ENCODE measurements around the gene GNG2.
"Not testable (repeated sequence)": the region's sequence is repeated elsewhere in the genome, so short reads cannot be mapped to it uniquely, and the experiment has no call there.

The GNG2 gene

DNA sequence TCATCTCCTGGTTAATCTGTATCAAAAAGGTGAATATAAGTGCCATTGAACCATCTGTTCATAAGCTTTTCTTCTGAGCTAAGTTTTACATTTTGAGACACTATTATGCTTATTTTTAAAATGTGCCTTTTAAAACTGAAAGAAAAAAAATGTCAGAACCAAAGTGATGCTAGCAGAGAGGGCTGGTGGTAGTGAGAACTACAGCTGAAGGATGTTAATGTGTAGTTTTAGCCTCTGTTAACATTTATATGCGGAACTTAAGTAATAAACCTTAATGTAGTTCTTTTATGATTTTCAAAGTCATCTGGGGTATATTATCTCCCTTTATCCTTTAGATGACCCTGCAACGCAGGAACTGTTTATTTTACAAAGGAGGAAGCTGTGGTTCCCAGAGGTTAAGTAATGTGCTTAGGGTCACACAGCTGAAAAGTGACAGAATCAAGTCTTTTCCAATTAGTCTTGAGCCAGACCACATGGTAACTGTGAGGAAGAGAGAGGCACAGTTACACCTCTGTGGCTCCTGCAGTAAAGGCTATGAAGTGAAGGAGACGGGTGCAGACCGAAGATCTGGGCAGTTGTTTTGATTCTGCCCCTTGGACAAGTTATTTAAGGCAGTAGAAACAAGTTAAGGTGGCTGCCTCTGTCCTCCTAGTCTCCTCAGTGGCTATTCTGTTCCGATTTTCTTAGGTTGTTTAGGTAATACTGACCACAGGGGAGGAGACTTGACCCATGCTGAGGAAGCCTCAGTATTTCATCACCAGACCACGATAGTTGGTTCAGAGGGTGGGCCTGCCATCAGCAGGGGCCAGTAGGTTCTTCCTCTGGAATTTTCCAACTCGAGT lies 23.9 kb downstream of the GNG2 start:
- Histone ChIP-seq H3K4me1 (ENCODE audit: control insufficient read depth, insufficient read depth, low read length) (no peaks in the 10 kb centered on the region), H3K27ac (ENCODE audit: low read length) (no peak overlapping the region), H3K27me3 (ENCODE audit: control insufficient read depth in 1 of 2, insufficient read depth in 2 of 2, low read length in 2 of 2) (no peaks in the 10 kb centered on the region), H3K9me3 (ENCODE audit: control insufficient read depth in 2 of 2, low read length in 2 of 2) (no peaks in the 10 kb centered on the region), H3K4me3 (ENCODE audit: low read length in 2 of 2) (no peak overlapping the region), H3K9ac (ENCODE audit: low read length in 2 of 2) (no peak overlapping the region), H3K36me3 (ENCODE audit: control insufficient read depth in 2 of 2, insufficient read depth in 2 of 2, low read length in 2 of 2) (no peaks in the 10 kb centered on the region)

DNA sequence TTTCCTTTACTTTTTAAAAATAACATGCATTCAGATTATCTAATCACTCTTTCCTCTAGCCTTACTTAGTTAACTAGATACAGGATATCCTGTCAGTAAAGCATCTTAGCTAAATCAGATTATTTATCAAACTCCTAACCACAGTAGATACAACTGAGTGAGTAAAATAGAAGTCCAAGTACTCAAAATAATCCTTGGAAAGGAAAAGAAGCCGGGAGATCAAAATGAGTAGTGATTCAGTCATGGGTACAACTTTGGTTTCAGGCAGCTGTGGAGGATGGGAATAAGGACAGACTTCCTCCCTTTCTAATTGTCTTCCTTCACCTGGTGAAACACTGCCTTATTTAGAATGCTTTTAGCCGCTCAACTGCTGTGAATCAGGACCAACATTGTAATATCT lies 29.4 kb downstream of the GNG2 start:
- H3K9me3 ChIP-seq (ENCODE audit: control insufficient read depth in 2 of 2, low read length in 2 of 2), result no peaks in the 10 kb centered on the region
- H3K36me3 ChIP-seq (ENCODE audit: control insufficient read depth in 2 of 2, insufficient read depth in 2 of 2, low read length in 2 of 2), result no peaks in the 10 kb centered on the region
- no peaks in the 10 kb centered on the region for H3K4me1 ChIP-seq (ENCODE audit: control insufficient read depth, insufficient read depth, low read length)
- no peak overlapping the region for H3K4me3 ChIP-seq (ENCODE audit: low read length in 2 of 2)
- no peak overlapping the region for H3K27ac ChIP-seq (ENCODE audit: low read length)
- H3K27me3 ChIP-seq (ENCODE audit: control insufficient read depth in 1 of 2, insufficient read depth in 2 of 2, low read length in 2 of 2), result no peaks in the 10 kb centered on the region
- no peak overlapping the region for H3K9ac ChIP-seq (ENCODE audit: low read length in 2 of 2)

DNA sequence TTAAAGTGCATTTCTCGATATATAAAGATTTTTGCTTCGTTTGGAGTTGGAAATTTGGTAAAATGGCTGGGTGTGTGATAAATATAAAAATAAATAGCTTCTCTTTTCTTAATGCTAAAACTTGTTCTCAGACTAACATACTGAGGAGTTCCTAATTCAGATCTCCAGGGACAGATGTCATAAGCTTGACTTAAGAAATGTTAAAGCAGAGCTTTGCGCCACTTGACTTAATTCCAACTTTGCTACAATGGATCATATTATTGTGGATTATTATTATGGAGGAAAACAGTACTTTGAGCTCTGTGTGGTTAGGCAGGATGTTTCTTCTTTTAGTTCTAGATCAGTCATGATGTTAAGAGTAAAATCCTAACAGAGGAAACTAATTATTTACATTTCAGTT lies 33.8 kb downstream of the GNG2 start:
- Histone ChIP-seq H3K9ac (ENCODE audit: low read length in 2 of 2) (no peak overlapping the region), H3K4me3 (ENCODE audit: low read length in 2 of 2) (no peak overlapping the region), H3K27ac (ENCODE audit: low read length) (no peak overlapping the region), H3K27me3 (ENCODE audit: control insufficient read depth in 1 of 2, insufficient read depth in 2 of 2, low read length in 2 of 2) (no peaks in the 10 kb centered on the region), H3K36me3 (ENCODE audit: control insufficient read depth in 2 of 2, insufficient read depth in 2 of 2, low read length in 2 of 2) (no peaks in the 10 kb centered on the region), H3K9me3 (ENCODE audit: control insufficient read depth in 2 of 2, low read length in 2 of 2) (no peaks in the 10 kb centered on the region), H3K4me1 (ENCODE audit: control insufficient read depth, insufficient read depth, low read length) (no peaks in the 10 kb centered on the region)

DNA sequence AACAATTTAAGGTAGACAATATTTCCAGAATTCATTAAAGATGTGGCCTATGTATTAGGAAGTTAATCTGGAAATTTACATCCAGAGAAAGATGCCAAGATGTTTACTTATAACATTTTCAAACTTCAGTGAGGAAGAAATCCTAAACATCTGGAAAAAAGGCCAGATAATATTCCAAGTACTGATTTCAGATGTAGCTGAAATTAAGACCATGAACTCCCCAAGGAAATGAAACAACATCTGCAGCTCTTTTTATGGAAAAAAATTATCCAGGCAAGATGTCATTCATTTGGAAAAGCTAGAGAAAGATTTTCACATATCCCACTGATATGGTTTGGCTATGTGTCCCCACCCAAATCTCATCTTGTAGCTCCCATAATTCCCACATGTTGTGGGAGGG lies 35.0 kb downstream of the GNG2 start:
- H3K27ac ChIP-seq (ENCODE audit: low read length), result no peak overlapping the region
- no peak overlapping the region for H3K4me3 ChIP-seq (ENCODE audit: low read length in 2 of 2)
- H3K27me3 ChIP-seq (ENCODE audit: control insufficient read depth in 1 of 2, insufficient read depth in 2 of 2, low read length in 2 of 2), result no peaks in the 10 kb centered on the region
- no peak overlapping the region for H3K9ac ChIP-seq (ENCODE audit: low read length in 2 of 2)
- H3K36me3 ChIP-seq (ENCODE audit: control insufficient read depth in 2 of 2, insufficient read depth in 2 of 2, low read length in 2 of 2), result no peaks in the 10 kb centered on the region
- H3K4me1 ChIP-seq (ENCODE audit: control insufficient read depth, insufficient read depth, low read length), result no peaks in the 10 kb centered on the region
- no peaks in the 10 kb centered on the region for H3K9me3 ChIP-seq (ENCODE audit: control insufficient read depth in 2 of 2, low read length in 2 of 2)

DNA sequence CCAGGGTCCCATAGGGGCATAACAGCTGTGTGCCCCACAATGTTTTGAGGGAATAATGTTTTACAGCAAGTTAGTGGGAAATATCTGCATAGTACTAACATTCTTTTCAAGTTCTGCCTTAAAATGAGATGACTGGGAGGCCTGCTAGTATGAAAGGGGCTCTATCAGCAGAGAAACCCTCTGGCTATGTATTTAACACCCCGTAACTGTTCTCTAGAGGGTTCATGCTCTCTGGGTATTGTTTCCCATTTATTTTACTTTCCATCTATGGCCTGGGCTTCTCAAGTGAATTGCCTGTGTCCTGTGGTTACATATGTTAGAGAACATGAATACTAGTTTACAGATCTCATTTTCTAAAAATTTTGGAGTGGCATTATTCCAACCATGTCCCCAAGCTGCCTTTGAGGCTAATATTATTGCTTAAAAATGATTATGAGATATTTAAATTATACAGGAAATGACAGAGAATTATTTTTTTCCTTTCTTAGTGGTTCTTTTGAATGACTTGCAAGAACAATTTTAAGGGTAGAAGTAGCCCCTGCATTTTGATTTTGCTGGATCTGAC lies 37.5 kb downstream of the GNG2 start:
- Histone ChIP-seq H3K36me3 (ENCODE audit: control insufficient read depth in 2 of 2, insufficient read depth in 2 of 2, low read length in 2 of 2) (no peaks in the 10 kb centered on the region), H3K4me3 (ENCODE audit: low read length in 2 of 2) (no peak overlapping the region), H3K27me3 (ENCODE audit: control insufficient read depth in 1 of 2, insufficient read depth in 2 of 2, low read length in 2 of 2) (no peaks in the 10 kb centered on the region), H3K4me1 (ENCODE audit: control insufficient read depth, insufficient read depth, low read length) (no peaks in the 10 kb centered on the region), H3K27ac (ENCODE audit: low read length) (no peak overlapping the region), H3K9me3 (ENCODE audit: control insufficient read depth in 2 of 2, low read length in 2 of 2) (no peaks in the 10 kb centered on the region), H3K9ac (ENCODE audit: low read length in 2 of 2) (no peak overlapping the region)

DNA sequence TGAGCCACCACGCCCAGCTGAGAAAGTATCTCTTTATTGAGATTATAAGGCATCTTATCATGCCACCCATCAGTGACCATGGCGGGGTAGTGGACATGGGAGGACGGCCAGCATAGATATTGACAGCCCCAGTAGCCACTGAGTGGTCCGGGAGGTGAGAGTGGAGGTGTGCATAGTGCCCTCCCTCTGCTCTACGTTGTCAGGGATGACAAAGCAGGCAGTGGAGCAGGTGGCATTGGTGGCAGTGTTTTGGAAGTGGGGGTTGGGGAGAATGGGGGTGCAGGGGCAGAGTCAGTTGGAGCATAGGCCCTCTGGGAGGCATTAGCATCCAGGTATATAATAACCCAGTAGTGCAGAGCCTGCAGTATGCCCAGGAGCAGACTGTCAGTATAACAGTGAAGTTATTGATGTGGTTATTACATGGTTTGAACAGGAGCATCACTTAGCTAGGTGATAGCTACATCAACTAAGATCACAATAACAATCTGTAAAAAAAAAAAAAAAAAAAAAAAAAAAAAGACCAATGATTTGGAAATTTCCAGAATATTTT lies 41.1 kb downstream of the GNG2 start:
- no peaks in the 10 kb centered on the region for H3K4me1 ChIP-seq (ENCODE audit: control insufficient read depth, insufficient read depth, low read length)
- no peak overlapping the region for H3K9ac ChIP-seq (ENCODE audit: low read length in 2 of 2)
- H3K27ac ChIP-seq (ENCODE audit: low read length), result no peak overlapping the region
- no peaks in the 10 kb centered on the region for H3K36me3 ChIP-seq (ENCODE audit: control insufficient read depth in 2 of 2, insufficient read depth in 2 of 2, low read length in 2 of 2)
- H3K27me3 ChIP-seq (ENCODE audit: control insufficient read depth in 1 of 2, insufficient read depth in 2 of 2, low read length in 2 of 2), result no peaks in the 10 kb centered on the region
- peaks cover 0 to 4% of the 10 kb centered on the region in 2 donors for H3K9me3 ChIP-seq (ENCODE audit: control insufficient read depth in 2 of 2, low read length in 2 of 2)
- no peak overlapping the region for H3K4me3 ChIP-seq (ENCODE audit: low read length in 2 of 2)

DNA sequence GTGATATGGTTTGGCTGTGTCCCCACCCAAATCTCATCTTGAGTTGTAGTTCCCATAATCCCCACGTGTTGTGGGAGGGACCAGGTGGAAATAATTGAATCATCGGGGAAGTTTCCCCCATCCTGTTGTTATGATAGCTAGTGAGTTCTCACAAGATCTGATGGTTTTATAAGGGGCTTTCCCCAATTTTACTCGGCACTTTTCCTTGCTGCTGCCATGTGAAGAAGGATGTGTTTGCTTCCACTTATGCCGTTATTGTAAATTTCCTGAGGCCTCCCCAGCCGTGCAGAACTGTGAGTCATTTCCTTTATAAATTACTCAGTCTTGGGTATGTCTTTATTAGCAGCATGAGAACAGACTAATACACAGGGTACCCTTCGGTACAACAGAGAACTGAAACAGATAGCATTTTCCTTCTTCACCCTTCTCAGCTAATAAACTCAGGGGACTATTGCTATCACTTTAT lies 45.3 kb downstream of the GNG2 start:
- not testable (repeated sequence) for H3K4me3 ChIP-seq (ENCODE audit: low read length in 2 of 2); H3K27ac ChIP-seq (ENCODE audit: low read length); H3K9ac ChIP-seq (ENCODE audit: low read length in 2 of 2); H3K9me3 ChIP-seq (ENCODE audit: control insufficient read depth in 2 of 2, low read length in 2 of 2); H3K4me1 ChIP-seq (ENCODE audit: control insufficient read depth, insufficient read depth, low read length); H3K27me3 ChIP-seq (ENCODE audit: control insufficient read depth in 1 of 2, insufficient read depth in 2 of 2, low read length in 2 of 2); H3K36me3 ChIP-seq (ENCODE audit: control insufficient read depth in 2 of 2, insufficient read depth in 2 of 2, low read length in 2 of 2)

DNA sequence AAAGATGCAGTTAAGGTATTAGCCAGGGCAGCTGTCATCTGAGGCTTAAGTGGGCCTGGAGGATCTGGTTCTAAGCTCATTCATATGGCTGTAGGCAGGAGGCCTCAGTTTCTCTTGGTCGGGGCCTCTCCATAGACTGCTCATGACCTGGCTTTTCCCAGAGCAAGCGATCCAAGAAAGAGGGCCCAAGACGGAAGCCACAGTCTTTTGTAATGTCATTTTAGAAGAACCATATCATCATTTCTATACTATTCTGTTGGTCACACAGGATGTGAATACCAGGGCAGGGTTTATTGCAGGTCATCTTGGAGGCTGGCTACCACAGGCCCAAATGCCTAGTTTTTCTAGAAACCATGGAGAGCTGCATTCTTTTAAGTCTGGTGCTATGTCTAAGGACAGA lies 47.7 kb downstream of the GNG2 start:
- H3K4me1 ChIP-seq (ENCODE audit: control insufficient read depth, insufficient read depth, low read length), result no peaks in the 10 kb centered on the region
- no peaks in the 10 kb centered on the region for H3K27me3 ChIP-seq (ENCODE audit: control insufficient read depth in 1 of 2, insufficient read depth in 2 of 2, low read length in 2 of 2)
- no peaks in the 10 kb centered on the region for H3K36me3 ChIP-seq (ENCODE audit: control insufficient read depth in 2 of 2, insufficient read depth in 2 of 2, low read length in 2 of 2)
- no peak overlapping the region for H3K9ac ChIP-seq (ENCODE audit: low read length in 2 of 2)
- no peak overlapping the region for H3K4me3 ChIP-seq (ENCODE audit: low read length in 2 of 2)
- H3K27ac ChIP-seq (ENCODE audit: low read length), result no peak overlapping the region
- H3K9me3 ChIP-seq (ENCODE audit: control insufficient read depth in 2 of 2, low read length in 2 of 2), result peaks cover 0 to 4% of the 10 kb centered on the region in 2 donors

DNA sequence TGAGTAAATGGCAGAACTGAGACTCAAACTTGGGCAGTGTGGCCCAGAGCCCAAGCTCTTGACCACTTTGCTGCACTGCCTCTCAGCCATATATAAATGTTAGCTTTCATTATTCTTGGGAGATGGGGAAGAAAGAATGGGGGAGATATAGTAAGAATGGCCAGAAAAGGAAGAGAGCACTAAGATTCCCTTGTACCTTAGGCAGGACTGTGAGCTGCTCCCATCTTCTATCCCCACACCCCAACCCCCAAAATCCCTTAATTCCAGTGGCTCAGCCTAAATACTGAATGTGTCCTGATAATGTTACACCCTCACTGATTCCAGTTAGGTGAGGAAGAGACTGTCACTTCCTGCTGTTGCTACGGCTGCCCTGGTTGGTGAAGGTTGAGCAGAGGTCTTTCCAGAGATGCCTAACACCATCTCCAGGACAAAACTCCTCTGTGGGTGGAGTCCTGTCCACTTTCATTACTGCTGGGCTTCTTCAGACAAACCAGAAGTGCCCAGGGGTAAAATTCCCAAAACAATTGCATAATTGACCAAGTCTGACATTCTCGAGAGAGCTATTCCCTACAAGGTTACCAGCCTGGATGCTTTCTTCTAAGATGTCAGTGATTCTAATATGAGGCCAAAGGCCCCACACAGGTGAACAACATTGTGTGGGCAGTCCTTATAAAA lies 51.8 kb downstream of the GNG2 start:
- no peak overlapping the region for H3K4me3 ChIP-seq (ENCODE audit: low read length in 2 of 2)
- no peak overlapping the region for H3K9ac ChIP-seq (ENCODE audit: low read length in 2 of 2)
- no peaks in the 10 kb centered on the region for H3K9me3 ChIP-seq (ENCODE audit: control insufficient read depth in 2 of 2, low read length in 2 of 2)
- no peak overlapping the region for H3K27ac ChIP-seq (ENCODE audit: low read length)
- no peaks in the 10 kb centered on the region for H3K36me3 ChIP-seq (ENCODE audit: control insufficient read depth in 2 of 2, insufficient read depth in 2 of 2, low read length in 2 of 2)
- H3K27me3 ChIP-seq (ENCODE audit: control insufficient read depth in 1 of 2, insufficient read depth in 2 of 2, low read length in 2 of 2), result no peaks in the 10 kb centered on the region
- no peaks in the 10 kb centered on the region for H3K4me1 ChIP-seq (ENCODE audit: control insufficient read depth, insufficient read depth, low read length)

DNA sequence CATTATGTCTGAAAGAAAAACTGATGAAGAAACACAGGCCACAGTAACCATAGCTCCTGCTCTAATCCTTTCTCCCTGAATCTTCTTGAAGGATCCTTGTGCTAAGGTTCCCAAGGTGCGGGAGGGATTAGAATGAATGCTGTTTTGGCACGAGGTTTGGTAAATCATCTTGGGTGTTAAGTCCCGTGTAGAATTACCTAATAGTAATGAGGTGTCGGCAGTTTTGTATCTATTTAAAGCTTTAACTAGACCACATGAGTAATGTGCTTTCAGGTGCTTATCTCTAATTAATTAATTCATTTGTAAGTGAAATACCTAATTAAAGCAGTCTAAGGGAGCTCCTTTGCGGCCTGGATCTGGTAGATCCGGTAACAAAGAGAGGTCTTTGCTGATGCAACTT lies 53.9 kb downstream of the GNG2 start:
- Histone ChIP-seq H3K27me3 (ENCODE audit: control insufficient read depth in 1 of 2, insufficient read depth in 2 of 2, low read length in 2 of 2) (no peaks in the 10 kb centered on the region), H3K9ac (ENCODE audit: low read length in 2 of 2) (no peak overlapping the region), H3K4me3 (ENCODE audit: low read length in 2 of 2) (no peak overlapping the region), H3K4me1 (ENCODE audit: control insufficient read depth, insufficient read depth, low read length) (no peaks in the 10 kb centered on the region), H3K36me3 (ENCODE audit: control insufficient read depth in 2 of 2, insufficient read depth in 2 of 2, low read length in 2 of 2) (no peaks in the 10 kb centered on the region), H3K27ac (ENCODE audit: low read length) (no peak overlapping the region), H3K9me3 (ENCODE audit: control insufficient read depth in 2 of 2, low read length in 2 of 2) (no peaks in the 10 kb centered on the region)

Data from stomach smooth muscle (tissue), 2 donors.